HEK293T (cell line): Measurements from ENCODE around the gene IL1F10.

Source experiments
- FOXA1 ChIP-seq: fragments of 450-650 bp; IDR thresholded peaks from 2 replicates; pipeline ENCODE4 v1.6.1; 2016; ENCODE audit warnings: mild to moderate bottlenecking
- HDGF ChIP-seq: fragments of 450-650 bp; IDR thresholded peaks from 2 replicates; pipeline ENCODE4 v1.6.1; 2017; ENCODE audit warnings: antibody characterized with exemption, borderline replicate concordance
- SP1 ChIP-seq: fragments of 450-650 bp; IDR thresholded peaks from 2 replicates; pipeline ENCODE4 v1.6.1; 2017
- SUZ12 ChIP-seq: fragments of 450-650 bp; IDR thresholded peaks from 2 replicates; pipeline ENCODE4 v1.6.1; 2016; ENCODE audit warnings: mild to moderate bottlenecking

DNA sequence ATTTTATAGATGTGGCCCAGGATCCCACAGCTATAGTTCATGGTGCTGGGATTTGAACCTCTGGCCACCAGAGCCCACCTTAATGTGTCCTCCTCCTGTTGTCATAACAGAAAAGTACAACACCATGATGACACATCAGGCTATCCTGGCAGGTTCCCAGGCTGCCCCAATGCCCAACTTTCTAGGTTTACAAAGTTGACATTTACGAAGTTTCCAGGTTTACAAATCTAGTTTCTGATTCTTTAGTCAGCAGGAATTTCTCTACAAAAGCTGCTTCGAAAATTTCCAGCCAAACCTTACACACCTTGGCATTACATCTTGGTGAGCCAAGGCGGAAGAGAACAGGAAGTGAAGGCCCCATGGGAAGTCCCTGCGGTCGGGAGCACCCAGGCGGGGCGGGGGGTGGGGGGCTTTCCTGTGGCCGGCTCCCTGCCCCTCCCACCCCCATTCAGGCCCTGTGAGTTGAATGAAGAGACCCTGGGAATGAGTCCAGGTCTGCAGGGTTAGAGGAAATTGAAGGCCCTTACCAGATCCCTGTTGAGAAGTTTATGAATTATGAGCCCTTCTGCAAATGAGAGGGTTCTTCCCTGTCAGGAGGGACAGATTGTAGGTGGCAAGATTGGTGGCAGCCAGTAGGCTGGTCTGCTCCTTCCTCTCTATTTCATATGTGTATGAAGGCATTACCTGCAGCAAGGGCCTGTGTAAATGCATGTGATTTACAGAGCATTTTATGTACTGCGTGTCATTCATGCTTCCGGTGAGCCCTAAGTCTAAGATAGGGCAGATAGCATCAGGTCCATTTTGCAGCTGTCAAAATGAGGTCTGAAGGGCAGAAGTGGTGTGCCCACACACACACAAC lies 48.6 kb downstream of the IL1F10 start:
- TF ChIP-seq SP1: no peak
- no peak for TF ChIP-seq HDGF
- TF ChIP-seq FOXA1: no peak
- TF ChIP-seq SUZ12: no peak
